ENCODE data around the gene TOM1L1.

The TOM1L1 gene

GRCh38 chr17:54927525-54927924 lies 26.9 kb downstream of the TOM1L1 start:
- H3K4me3 ChIP-seq (ENCODE audit: low read depth, low read length), result no peak overlapping the region
- TF ChIP-seq, protein P1, sequence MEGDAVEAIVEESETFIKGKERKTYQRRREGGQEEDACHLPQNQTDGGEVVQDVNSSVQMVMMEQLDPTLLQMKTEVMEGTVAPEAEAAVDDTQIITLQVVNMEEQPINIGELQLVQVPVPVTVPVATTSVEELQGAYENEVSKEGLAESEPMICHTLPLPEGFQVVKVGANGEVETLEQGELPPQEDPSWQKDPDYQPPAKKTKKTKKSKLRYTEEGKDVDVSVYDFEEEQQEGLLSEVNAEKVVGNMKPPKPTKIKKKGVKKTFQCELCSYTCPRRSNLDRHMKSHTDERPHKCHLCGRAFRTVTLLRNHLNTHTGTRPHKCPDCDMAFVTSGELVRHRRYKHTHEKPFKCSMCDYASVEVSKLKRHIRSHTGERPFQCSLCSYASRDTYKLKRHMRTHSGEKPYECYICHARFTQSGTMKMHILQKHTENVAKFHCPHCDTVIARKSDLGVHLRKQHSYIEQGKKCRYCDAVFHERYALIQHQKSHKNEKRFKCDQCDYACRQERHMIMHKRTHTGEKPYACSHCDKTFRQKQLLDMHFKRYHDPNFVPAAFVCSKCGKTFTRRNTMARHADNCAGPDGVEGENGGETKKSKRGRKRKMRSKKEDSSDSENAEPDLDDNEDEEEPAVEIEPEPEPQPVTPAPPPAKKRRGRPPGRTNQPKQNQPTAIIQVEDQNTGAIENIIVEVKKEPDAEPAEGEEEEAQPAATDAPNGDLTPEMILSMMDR (IDR thresholded peaks at IDR 0.05; ENCODE audit: borderline replicate concordance, insufficient read depth, low read depth, low read length), result no peak

DNA sequence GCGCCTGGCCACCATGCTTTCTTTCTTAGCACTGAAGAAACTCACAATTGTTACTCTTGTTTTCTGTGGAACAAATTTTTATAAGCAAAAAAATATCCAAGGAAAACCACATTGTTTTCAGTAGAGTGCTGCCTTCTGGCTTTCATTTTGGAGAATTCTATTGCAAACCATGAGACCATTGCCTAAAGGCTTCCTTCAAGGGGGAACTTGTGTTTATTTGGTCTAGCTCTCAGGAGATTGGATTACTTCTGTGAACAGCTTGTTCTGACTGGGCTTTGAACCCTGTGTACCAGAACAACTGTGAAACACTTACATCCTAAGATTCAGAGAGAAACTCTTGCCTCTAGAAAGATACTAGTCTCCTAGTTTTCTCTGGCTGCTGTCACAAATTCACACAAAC lies 32.1 kb downstream of the TOM1L1 start:
- TF ChIP-seq, protein P1 (IDR thresholded peaks at IDR 0.05; ENCODE audit: borderline replicate concordance, insufficient read depth, low read depth, low read length), result no peak
- H3K4me3 ChIP-seq (ENCODE audit: low read depth, low read length), result no peak overlapping the region

- H3K4me3 ChIP-seq (ENCODE audit: low read depth, low read length), result no peak overlapping the region
- TF ChIP-seq, protein P1 (IDR thresholded peaks at IDR 0.05; ENCODE audit: borderline replicate concordance, insufficient read depth, low read depth, low read length), result no peak
These were observed 33.3 kb downstream of the TOM1L1 start for GRCh38 chr17:54933921-54934320.

GRCh38 chr17:54935471-54935870 lies 34.8 kb downstream of the TOM1L1 start:
- TF ChIP-seq, protein P1 (IDR thresholded peaks at IDR 0.05; ENCODE audit: borderline replicate concordance, insufficient read depth, low read depth, low read length), result no peak
- no peak overlapping the region for H3K4me3 ChIP-seq (ENCODE audit: low read depth, low read length)

GRCh38 chr17:54937018-54937417 lies 36.4 kb downstream of the TOM1L1 start:
- TF ChIP-seq, protein P1 (IDR thresholded peaks at IDR 0.05; ENCODE audit: borderline replicate concordance, insufficient read depth, low read depth, low read length), result no peak
- no peak overlapping the region for H3K4me3 ChIP-seq (ENCODE audit: low read depth, low read length)

GRCh38 chr17:54937426-54937825 lies 36.8 kb downstream of the TOM1L1 start:
- H3K4me3 ChIP-seq (ENCODE audit: low read depth, low read length), result no peak overlapping the region
- TF ChIP-seq, protein P1 (IDR thresholded peaks at IDR 0.05; ENCODE audit: borderline replicate concordance, insufficient read depth, low read depth, low read length), result no peak

- TF ChIP-seq, protein P1 (IDR thresholded peaks at IDR 0.05; ENCODE audit: borderline replicate concordance, insufficient read depth, low read depth, low read length), result no peak
- H3K4me3 ChIP-seq (ENCODE audit: low read depth, low read length), result no peak overlapping the region
These were observed 40.6 kb downstream of the TOM1L1 start for GRCh38 chr17:54941285-54941684.
